ENCODE measurements around the gene AADACL2.

- no peak for TF ChIP-seq RAD21 (IDR thresholded peaks at IDR 0.05; ENCODE audit: low read depth)
- no peak for TF ChIP-seq EP300 (IDR thresholded peaks at IDR 0.05; ENCODE audit: borderline replicate concordance)
- TF ChIP-seq TAF1 (IDR thresholded peaks at IDR 0.05; ENCODE audit: low read depth), result no peak
- TF ChIP-seq CREB1 (IDR thresholded peaks at IDR 0.05; ENCODE audit: low read depth), result no peak
- no peak for TF ChIP-seq YY1 (IDR thresholded peaks at IDR 0.05; ENCODE audit: low read depth)
- no peak for TF ChIP-seq EGR1 (IDR thresholded peaks at IDR 0.05)
- TF ChIP-seq MAX (IDR thresholded peaks at IDR 0.05), result no peak
- TF ChIP-seq, protein P1, sequence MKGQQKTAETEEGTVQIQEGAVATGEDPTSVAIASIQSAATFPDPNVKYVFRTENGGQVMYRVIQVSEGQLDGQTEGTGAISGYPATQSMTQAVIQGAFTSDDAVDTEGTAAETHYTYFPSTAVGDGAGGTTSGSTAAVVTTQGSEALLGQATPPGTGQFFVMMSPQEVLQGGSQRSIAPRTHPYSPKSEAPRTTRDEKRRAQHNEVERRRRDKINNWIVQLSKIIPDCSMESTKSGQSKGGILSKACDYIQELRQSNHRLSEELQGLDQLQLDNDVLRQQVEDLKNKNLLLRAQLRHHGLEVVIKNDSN (IDR thresholded peaks at IDR 0.05), result no peak
- TF ChIP-seq FOXM1 (IDR thresholded peaks at IDR 0.05; ENCODE audit: borderline replicate concordance, low read depth), result no peak
- TF ChIP-seq, protein P2, sequence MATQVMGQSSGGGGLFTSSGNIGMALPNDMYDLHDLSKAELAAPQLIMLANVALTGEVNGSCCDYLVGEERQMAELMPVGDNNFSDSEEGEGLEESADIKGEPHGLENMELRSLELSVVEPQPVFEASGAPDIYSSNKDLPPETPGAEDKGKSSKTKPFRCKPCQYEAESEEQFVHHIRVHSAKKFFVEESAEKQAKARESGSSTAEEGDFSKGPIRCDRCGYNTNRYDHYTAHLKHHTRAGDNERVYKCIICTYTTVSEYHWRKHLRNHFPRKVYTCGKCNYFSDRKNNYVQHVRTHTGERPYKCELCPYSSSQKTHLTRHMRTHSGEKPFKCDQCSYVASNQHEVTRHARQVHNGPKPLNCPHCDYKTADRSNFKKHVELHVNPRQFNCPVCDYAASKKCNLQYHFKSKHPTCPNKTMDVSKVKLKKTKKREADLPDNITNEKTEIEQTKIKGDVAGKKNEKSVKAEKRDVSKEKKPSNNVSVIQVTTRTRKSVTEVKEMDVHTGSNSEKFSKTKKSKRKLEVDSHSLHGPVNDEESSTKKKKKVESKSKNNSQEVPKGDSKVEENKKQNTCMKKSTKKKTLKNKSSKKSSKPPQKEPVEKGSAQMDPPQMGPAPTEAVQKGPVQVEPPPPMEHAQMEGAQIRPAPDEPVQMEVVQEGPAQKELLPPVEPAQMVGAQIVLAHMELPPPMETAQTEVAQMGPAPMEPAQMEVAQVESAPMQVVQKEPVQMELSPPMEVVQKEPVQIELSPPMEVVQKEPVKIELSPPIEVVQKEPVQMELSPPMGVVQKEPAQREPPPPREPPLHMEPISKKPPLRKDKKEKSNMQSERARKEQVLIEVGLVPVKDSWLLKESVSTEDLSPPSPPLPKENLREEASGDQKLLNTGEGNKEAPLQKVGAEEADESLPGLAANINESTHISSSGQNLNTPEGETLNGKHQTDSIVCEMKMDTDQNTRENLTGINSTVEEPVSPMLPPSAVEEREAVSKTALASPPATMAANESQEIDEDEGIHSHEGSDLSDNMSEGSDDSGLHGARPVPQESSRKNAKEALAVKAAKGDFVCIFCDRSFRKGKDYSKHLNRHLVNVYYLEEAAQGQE (IDR thresholded peaks at IDR 0.05; ENCODE audit: low read depth), result no peak
- no peak for TF ChIP-seq TCF12 (IDR thresholded peaks at IDR 0.05; ENCODE audit: low read depth)
- TF ChIP-seq ZBTB7A (IDR thresholded peaks at IDR 0.05; ENCODE audit: low read depth), result no peak
These were observed 16.5 kb downstream of the AADACL2 start for GRCh38 chr3:151750181-151750580.

Data from Ishikawa (cell line).